Endothelial cell of umbilical vein (primary cell): ENCODE results near the gene ZNF662. TPM values are rescaled to one million over a fixed set of nuclear protein-coding genes. Genes with fewer than 3 reads are reported as not detected.

ENCODE experiments used
- BruUV-seq: library from RNA; stranded (reverse); fragments of 400-500 nt; replicated peaks from 2 replicates; lab custom pipeline; 2021; lab: Mats Ljungman, UMichigan
- CTCF ChIA-PET: fragments of 300-600, 350-600 bp; sonication (Branson Sonifier 250); formaldehyde crosslinking; loops from one replicate; lab custom pipeline; 2021; ENCODE audit warnings: antibody characterized with exemption, inconsistent platforms; lab: Charles Lee
- POLR2A ChIA-PET: fragments of 300-600, 350-600 bp; sonication (Branson Sonifier 250); formaldehyde crosslinking; loops from one replicate; lab custom pipeline; 2021; ENCODE audit warnings: antibody characterized with exemption, inconsistent platforms; lab: Charles Lee
- DNase-seq: peaks from one replicate; pipeline ENCODE4 v3.0.0-alpha.2; 2011; ENCODE audit warnings: low read depth, low spot score
- FAIRE-seq: peaks from 2 replicates; lab custom pipeline; 2011; peaks lifted over from hg19 to GRCh38; lab: Jason Lieb, UNC
- H2AFZ ChIP-seq: 2 replicates; pipeline ENCODE4 v1.6.0; 2012; ENCODE audit warnings: low read depth, low read length, control low read depth, inconsistent platforms
- H3K27ac ChIP-seq: 2 replicates; pipeline ENCODE4 v1.5.1; 2011; ENCODE audit warnings: low read depth, mild to moderate bottlenecking, control low read depth, low read length, moderate library complexity; ENCODE audit not compliant: insufficient read depth
- H3K27me3 ChIP-seq, 2 experiments: 2 replicates each; pipeline versions ENCODE4 v1.6.0 to v1.6.1; 2011; ENCODE audit warnings: low read length in 2 of 2, mixed read lengths in 1 of 2; ENCODE audit not compliant: control insufficient read depth in 2 of 2, insufficient read depth in 2 of 2
- H3K36me3 ChIP-seq, 2 experiments: 2 replicates in 1 of 2; 3 replicates in 1 of 2; pipeline ENCODE4 v1.5.1; 2011; ENCODE audit warnings: low read length in 2 of 2, mild to moderate bottlenecking in 1 of 2, moderate library complexity in 1 of 2; ENCODE audit not compliant: control insufficient read depth in 2 of 2, insufficient read depth in 2 of 2; ENCODE audit errors: extremely low read depth in 1 of 2
- H3K4me1 ChIP-seq: 3 replicates; pipeline ENCODE4 v1.5.1; 2011; ENCODE audit warnings: mild to moderate bottlenecking, low read length; ENCODE audit not compliant: control insufficient read depth, insufficient read depth; ENCODE audit errors: extremely low read depth
- H3K4me2 ChIP-seq: 2 replicates; pipeline ENCODE4 v1.6.1; 2011; ENCODE audit warnings: low read length, control low read depth, mixed read lengths; ENCODE audit not compliant: insufficient read depth
- H3K4me3 ChIP-seq, 3 experiments: fragments of 200-600 bp in 1 of 3; sonication (generic), shearing (Covaris generic) in 1 of 3; replicated peaks in 1 of 3; 2 replicates each; pipeline ENCODE4 v1.5.1; 2011 to 2016; ENCODE audit warnings: control low read depth in 3 of 3, low read length in 3 of 3, mild to moderate bottlenecking in 2 of 3, inconsistent platforms in 1 of 3, low read depth in 1 of 3, moderate library complexity in 1 of 3; ENCODE audit not compliant: insufficient read depth in 1 of 3
- H3K79me2 ChIP-seq: 2 replicates; pipeline ENCODE4 v1.6.0; 2012; ENCODE audit warnings: low read length, inconsistent platforms; ENCODE audit not compliant: control insufficient read depth, insufficient read depth
- H3K9ac ChIP-seq: replicated peaks from 2 replicates; pipeline ENCODE3; 2011; ENCODE audit warnings: low read length, control low read depth; ENCODE audit not compliant: insufficient read depth; ENCODE audit errors: extremely low read depth
- H3K9me1 ChIP-seq: replicated peaks from 3 replicates; pipeline ENCODE4 v1.6.0; 2011; ENCODE audit warnings: mild to moderate bottlenecking, low read length; ENCODE audit not compliant: control insufficient read depth, insufficient read depth; ENCODE audit errors: extremely low read depth
- H3K9me3 ChIP-seq: replicated peaks from 2 replicates; pipeline ENCODE4 v1.5.1; 2012; ENCODE audit warnings: low read length, inconsistent platforms; ENCODE audit not compliant: control insufficient read depth, insufficient read depth
- H4K20me1 ChIP-seq: replicated peaks from 2 replicates; pipeline ENCODE3; 2011; ENCODE audit warnings: mild to moderate bottlenecking, low read length; ENCODE audit not compliant: control insufficient read depth, insufficient read depth; ENCODE audit errors: extremely low read depth
- EZH2 ChIP-seq: IDR thresholded peaks from 2 replicates; pipeline ENCODE4 v1.6.1; 2012; ENCODE audit warnings: borderline replicate concordance, low read depth, mild to moderate bottlenecking, moderate library complexity, low read length, inconsistent platforms; ENCODE audit not compliant: severe bottlenecking
- FOS ChIP-seq: IDR thresholded peaks from 2 replicates; pipeline ENCODE4 v1.6.1; 2011; ENCODE audit warnings: mild to moderate bottlenecking, low read length, moderate library complexity, borderline replicate concordance; ENCODE audit not compliant: insufficient read depth
- GATA2 ChIP-seq: IDR thresholded peaks from 2 replicates; pipeline ENCODE4 v1.7.0; 2011; ENCODE audit warnings: low read depth, mild to moderate bottlenecking, moderate library complexity, mixed read lengths, low read length; ENCODE audit not compliant: insufficient read length, insufficient read depth
- JUN ChIP-seq: IDR thresholded peaks from 2 replicates; pipeline ENCODE4 v1.6.1; 2011; ENCODE audit warnings: borderline replicate concordance, low read depth; ENCODE audit not compliant: insufficient read length, insufficient read depth
- MYC ChIP-seq: IDR thresholded peaks from one replicate; pipeline ENCODE4 v1.6.1; 2011; ENCODE audit warnings: mild to moderate bottlenecking, low read depth, low read length
- POLR2A ChIP-seq: IDR thresholded peaks from 2 replicates; pipeline ENCODE4 v1.6.1; 2012; ENCODE audit warnings: low read depth, mild to moderate bottlenecking, control low read depth, low read length
- POLR2AphosphoS5 ChIP-seq: IDR thresholded peaks from 2 replicates; pipeline ENCODE4 v1.6.1; 2012; ENCODE audit warnings: low read depth, mild to moderate bottlenecking, control low read depth, low read length, moderate library complexity; ENCODE audit not compliant: insufficient read depth
- dilution Hi-C: fragments of 300-500 bp; cut with MboI; formaldehyde crosslinking; loops from one replicate; pipeline ENCODE4 v1.15.0; 2019; ENCODE audit warnings: low sequenced_read_pairs; ENCODE audit not compliant: extremely low pct_ligation_motif_present
- intact Hi-C: fragments of 100-400 bp; cut with micrococcal nuclease; formaldehyde crosslinking; loops from one replicate; pipeline ENCODE4 v1.10.0; 2022
- polyA plus RNA-seq, 4 experiments: library from polyadenylated mRNA; depleted of rRNA in 3 of 4; stranded (reverse) in 3 of 4; unstranded in 1 of 4; fragments of >200 nt; gene quantifications; 2 replicates each; pipeline versions ENCODE4 v1.2.1 to v1.2.3, GENCODE V29; 2011 to 2012; ENCODE audit warnings: missing spikeins in 1 of 4
- total RNA-seq: library from RNA; stranded (reverse); gene quantifications from 2 replicates; pipeline ENCODE4 v1.2.3, GENCODE V29; 2021
- TF ChIP-seq, protein P1 (sequence below): IDR thresholded peaks from 2 replicates; pipeline ENCODE4 v1.6.1; 2011; ENCODE audit not compliant: insufficient read depth, insufficient read length
- TF ChIP-seq, protein P2 (sequence below), 2 donors: IDR thresholded peaks; 1 replicate in 1 of 2; 2 replicates in 1 of 2; pipeline ENCODE4 v1.5.1; 2011; ENCODE audit warnings: low read length in 2 of 2, mild to moderate bottlenecking in 2 of 2, moderate library complexity in 2 of 2, control low read depth in 1 of 2, inconsistent platforms in 1 of 2, low read depth in 1 of 2; ENCODE audit not compliant: insufficient read depth in 1 of 2; ENCODE audit errors: extremely low read depth in 1 of 2

Gene ZNF662
- total and polyA plus RNA-seq, 2 donors (not counting 3 experiments of a cell fraction or from before 2014, with no cell fraction given), result 0.84 to 4.3 TPM

DNA sequence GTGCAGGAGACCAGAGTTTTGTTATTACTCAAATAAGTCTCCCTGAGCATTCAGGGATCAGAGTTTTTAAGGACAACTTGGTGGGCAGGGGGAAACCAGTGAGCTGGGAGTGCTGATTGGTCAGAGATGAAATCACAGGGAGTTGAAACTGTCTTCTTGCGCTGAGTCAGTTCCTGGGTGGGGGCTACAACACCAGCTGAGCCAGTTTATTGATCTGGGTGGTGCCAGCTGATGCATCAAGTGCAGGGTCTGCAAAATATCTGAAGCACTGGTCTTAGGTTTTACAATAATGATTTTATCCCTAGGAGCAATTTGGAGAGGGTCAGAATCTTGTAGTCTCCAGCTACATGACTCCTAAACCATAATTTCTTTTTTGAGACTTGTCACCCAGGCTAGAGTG, 13.8 kb upstream of the ZNF662 start:
- ChIA-PET POLR2A (no interaction called here), CTCF (no interaction called here)
- no peak overlapping the region for H3K27ac ChIP-seq
- H3K27me3 ChIP-seq, result peaks cover 0 to 4% of the 10 kb centered on the region in 2 experiments
- H2AFZ ChIP-seq, result no peak overlapping the region
- dilution Hi-C loops (no loop called here), intact Hi-C loops (no loop called here)
- H3K4me3 ChIP-seq, result no peak overlapping the region
- no peak overlapping the region for H3K9ac ChIP-seq
- no TSS peak for BruUV-seq
- FAIRE-seq (no peak), DNase-seq (no peak)
- no peaks in the 10 kb centered on the region for H3K79me2 ChIP-seq
- no peaks in the 10 kb centered on the region for H3K36me3 ChIP-seq
- H3K4me1 ChIP-seq, result no peaks in the 10 kb centered on the region
- H3K9me3 ChIP-seq, result no peaks in the 10 kb centered on the region
- TF ChIP-seq GATA2 (no peak), FOS (no peak), MYC (no peak)
- no peaks in the 10 kb centered on the region for H3K9me1 ChIP-seq
- no peaks in the 10 kb centered on the region for H4K20me1 ChIP-seq
- no peak overlapping the region for H3K4me2 ChIP-seq

DNA sequence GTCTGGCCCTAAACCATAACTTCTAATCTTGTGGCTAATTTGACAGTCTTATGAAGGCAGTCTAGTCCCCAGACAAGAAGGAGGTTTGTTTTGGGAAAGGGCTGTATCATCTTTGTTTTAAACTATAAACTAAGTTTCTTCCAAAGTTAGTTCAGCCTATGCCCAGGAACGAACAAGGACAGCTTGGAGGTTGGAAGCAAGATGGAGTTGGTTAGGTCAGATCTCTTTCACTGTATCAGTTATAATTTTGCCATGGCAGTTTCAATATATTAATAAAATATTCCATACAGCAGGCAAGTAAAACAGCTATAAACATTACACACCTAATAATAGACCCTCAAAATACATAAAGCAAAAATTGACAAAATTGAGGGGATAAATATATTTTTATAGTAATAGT, 13.1 kb upstream of the ZNF662 start:
- POLR2A ChIA-PET, result no interaction called here
- no TSS peak for BruUV-seq

More for the DNA sequence above, 13.1 kb upstream of the ZNF662 start:
- H3K36me3 ChIP-seq, result no peaks in the 10 kb centered on the region
- no peak overlapping the region for H2AFZ ChIP-seq
- no peak overlapping the region for H3K4me2 ChIP-seq
- CTCF ChIA-PET, result interaction anchor here (0.6 kb wide), 1 partner anchor 182 kb away, joined by 4 read pairs; no protein-coding TSS in a partner anchor
- H3K4me1 ChIP-seq, result no peaks in the 10 kb centered on the region
- H3K9ac ChIP-seq, result no peak overlapping the region
- H3K9me1 ChIP-seq, result no peaks in the 10 kb centered on the region
- H3K9me3 ChIP-seq, result no peaks in the 10 kb centered on the region
- no peaks in the 10 kb centered on the region for H3K79me2 ChIP-seq
- DNase-seq (no peak), FAIRE-seq (no peak)
- no peak overlapping the region for H3K4me3 ChIP-seq
- dilution Hi-C loops, result no loop called here
- no peak overlapping the region for H3K27ac ChIP-seq
- intact Hi-C loops, result no loop called here
- TF ChIP-seq EZH2, result no peak
- TF ChIP-seq FOS, result no peak
- TF ChIP-seq POLR2A, result no peak
- TF ChIP-seq, protein P1, sequence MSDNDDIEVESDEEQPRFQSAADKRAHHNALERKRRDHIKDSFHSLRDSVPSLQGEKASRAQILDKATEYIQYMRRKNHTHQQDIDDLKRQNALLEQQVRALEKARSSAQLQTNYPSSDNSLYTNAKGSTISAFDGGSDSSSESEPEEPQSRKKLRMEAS, result no peak
- TF ChIP-seq JUN, result no peak
- TF ChIP-seq, protein P2, sequence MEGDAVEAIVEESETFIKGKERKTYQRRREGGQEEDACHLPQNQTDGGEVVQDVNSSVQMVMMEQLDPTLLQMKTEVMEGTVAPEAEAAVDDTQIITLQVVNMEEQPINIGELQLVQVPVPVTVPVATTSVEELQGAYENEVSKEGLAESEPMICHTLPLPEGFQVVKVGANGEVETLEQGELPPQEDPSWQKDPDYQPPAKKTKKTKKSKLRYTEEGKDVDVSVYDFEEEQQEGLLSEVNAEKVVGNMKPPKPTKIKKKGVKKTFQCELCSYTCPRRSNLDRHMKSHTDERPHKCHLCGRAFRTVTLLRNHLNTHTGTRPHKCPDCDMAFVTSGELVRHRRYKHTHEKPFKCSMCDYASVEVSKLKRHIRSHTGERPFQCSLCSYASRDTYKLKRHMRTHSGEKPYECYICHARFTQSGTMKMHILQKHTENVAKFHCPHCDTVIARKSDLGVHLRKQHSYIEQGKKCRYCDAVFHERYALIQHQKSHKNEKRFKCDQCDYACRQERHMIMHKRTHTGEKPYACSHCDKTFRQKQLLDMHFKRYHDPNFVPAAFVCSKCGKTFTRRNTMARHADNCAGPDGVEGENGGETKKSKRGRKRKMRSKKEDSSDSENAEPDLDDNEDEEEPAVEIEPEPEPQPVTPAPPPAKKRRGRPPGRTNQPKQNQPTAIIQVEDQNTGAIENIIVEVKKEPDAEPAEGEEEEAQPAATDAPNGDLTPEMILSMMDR (IDR thresholded peaks at IDR 0.05; ENCODE audit: extremely low read depth in 1 of 2, insufficient read depth in 1 of 2, low read depth in 1 of 2, low read length in 2 of 2), result no peak
- no peak for TF ChIP-seq POLR2AphosphoS5
- TF ChIP-seq GATA2, result no peak
- TF ChIP-seq MYC, result no peak
- peaks cover 0 to 4% of the 10 kb centered on the region in 2 experiments for H3K27me3 ChIP-seq
- no peaks in the 10 kb centered on the region for H4K20me1 ChIP-seq
